Measurements from ENCODE around the gene UCHL1. TPM values are rescaled to one million over a fixed set of nuclear protein-coding genes. Genes with fewer than 3 reads are reported as not detected.
"Not testable (repeated sequence)": the region's sequence is repeated elsewhere in the genome, so short reads cannot be mapped to it uniquely, and the experiment has no call there.

UCHL1 gene
- total RNA-seq, 1 experiment from 2014 or later, result 32.8 TPM

GRCh38 chr4:41287852-41288251, 31.1 kb downstream of the UCHL1 start:
- Histone ChIP-seq H3K4me3 (no peak overlapping the region), H3K9me3 (replicated peaks) (no peaks in the 10 kb centered on the region), H3K36me3 (no peaks in the 10 kb centered on the region), H3K27ac (no peak overlapping the region), H3K27me3 (replicated peaks) (no peaks in the 10 kb centered on the region), H3K4me1 (replicated peaks) (peaks cover 12% of the 10 kb centered on the region)
- no peak for DNase-seq (ENCODE audit: low read depth in 1 of 2, low spot score in 2 of 2)

GRCh38 chr4:41288254-41288653, 31.5 kb downstream of the UCHL1 start:
- Histone ChIP-seq H3K9me3 (replicated peaks) (no peaks in the 10 kb centered on the region), H3K27me3 (replicated peaks) (no peaks in the 10 kb centered on the region), H3K4me1 (replicated peaks) (peaks cover 12% of the 10 kb centered on the region), H3K4me3 (no peak overlapping the region), H3K36me3 (no peaks in the 10 kb centered on the region), H3K27ac (no peak overlapping the region)
- no peak for DNase-seq (ENCODE audit: low read depth in 1 of 2, low spot score in 2 of 2)

- no peaks in the 10 kb centered on the region for H3K36me3 ChIP-seq
- no peaks in the 10 kb centered on the region for H3K9me3 ChIP-seq (replicated peaks)
- H3K4me1 ChIP-seq (replicated peaks), result peaks cover 12% of the 10 kb centered on the region
- no peak overlapping the region for H3K4me3 ChIP-seq
- DNase-seq (ENCODE audit: low read depth in 1 of 2, low spot score in 2 of 2), result no peak
- H3K27ac ChIP-seq, result no peak overlapping the region
- no peaks in the 10 kb centered on the region for H3K27me3 ChIP-seq (replicated peaks)
These were observed 33.8 kb downstream of the UCHL1 start for GRCh38 chr4:41290479-41290878.

GRCh38 chr4:41294445-41295062, 37.8 kb downstream of the UCHL1 start:
- H3K27me3 ChIP-seq (replicated peaks), result no peaks in the 10 kb centered on the region
- H3K9me3 ChIP-seq (replicated peaks), result no peaks in the 10 kb centered on the region
- no peaks in the 10 kb centered on the region; the same call in 1 of the 2 replicates for H3K4me1 ChIP-seq (replicated peaks)
- no peak for DNase-seq (ENCODE audit: low read depth in 1 of 2, low spot score in 2 of 2)
- no peaks in the 10 kb centered on the region for H3K36me3 ChIP-seq
- no peak overlapping the region for H3K27ac ChIP-seq
- H3K4me3 ChIP-seq, result no peak overlapping the region

- Histone ChIP-seq H3K36me3 (no peaks in the 10 kb centered on the region), H3K4me1 (replicated peaks) (no peaks in the 10 kb centered on the region; the same call in 1 of the 2 replicates), H3K9me3 (replicated peaks) (no peaks in the 10 kb centered on the region), H3K27ac (no peak overlapping the region), H3K27me3 (replicated peaks) (no peaks in the 10 kb centered on the region), H3K4me3 (no peak overlapping the region)
- no peak for DNase-seq (ENCODE audit: low read depth in 1 of 2, low spot score in 2 of 2)
These were observed 40.3 kb downstream of the UCHL1 start for GRCh38 chr4:41296995-41297394.

- Histone ChIP-seq H3K27me3 (replicated peaks) (no peaks in the 10 kb centered on the region), H3K4me1 (replicated peaks) (no peaks in the 10 kb centered on the region; the same call in 1 of the 2 replicates), H3K27ac (no peak overlapping the region), H3K9me3 (replicated peaks) (no peaks in the 10 kb centered on the region), H3K4me3 (no peak overlapping the region), H3K36me3 (no peaks in the 10 kb centered on the region)
- no peak for DNase-seq (ENCODE audit: low read depth in 1 of 2, low spot score in 2 of 2)
These were observed 41.1 kb downstream of the UCHL1 start for GRCh38 chr4:41297832-41298231.

GRCh38 chr4:41299486-41299885, 42.8 kb downstream of the UCHL1 start:
- no peaks in the 10 kb centered on the region for H3K36me3 ChIP-seq
- no peak overlapping the region for H3K27ac ChIP-seq
- H3K4me3 ChIP-seq, result no peak overlapping the region
- DNase-seq (ENCODE audit: low read depth in 1 of 2, low spot score in 2 of 2), result peak in 1 of 2 experiments; percentile 15
- no peaks in the 10 kb centered on the region for H3K9me3 ChIP-seq (replicated peaks)
- no peaks in the 10 kb centered on the region for H3K27me3 ChIP-seq (replicated peaks)
- H3K4me1 ChIP-seq (replicated peaks), result no peaks in the 10 kb centered on the region

GRCh38 chr4:41301137-41301536, 44.4 kb downstream of the UCHL1 start:
- Histone ChIP-seq H3K4me3 (no peak overlapping the region), H3K27ac (no peak overlapping the region), H3K27me3 (replicated peaks) (no peaks in the 10 kb centered on the region), H3K36me3 (no peaks in the 10 kb centered on the region), H3K9me3 (replicated peaks) (no peaks in the 10 kb centered on the region), H3K4me1 (replicated peaks) (no peaks in the 10 kb centered on the region)
- no peak for DNase-seq (ENCODE audit: low read depth in 1 of 2, low spot score in 2 of 2)

GRCh38 chr4:41303372-41304118, 46.8 kb downstream of the UCHL1 start:
- Histone ChIP-seq H3K9me3 (replicated peaks) (no peaks in the 10 kb centered on the region), H3K27me3 (replicated peaks) (no peaks in the 10 kb centered on the region), H3K4me3 (no peak overlapping the region)

GRCh38 chr4:41304221-41304620, 47.5 kb downstream of the UCHL1 start:
- H3K36me3 ChIP-seq, result no peaks in the 10 kb centered on the region
- no peaks in the 10 kb centered on the region for H3K4me1 ChIP-seq (replicated peaks)
- no peaks in the 10 kb centered on the region for H3K9me3 ChIP-seq (replicated peaks)
- H3K27ac ChIP-seq, result no peak overlapping the region
- no peak overlapping the region for H3K4me3 ChIP-seq
- no peaks in the 10 kb centered on the region for H3K27me3 ChIP-seq (replicated peaks)
- no peak for DNase-seq (ENCODE audit: low read depth in 1 of 2, low spot score in 2 of 2)

More at GRCh38 chr4:41303372-41304118, 46.8 kb downstream of the UCHL1 start:
- Histone ChIP-seq H3K36me3 (no peaks in the 10 kb centered on the region), H3K4me1 (replicated peaks) (no peaks in the 10 kb centered on the region), H3K27ac (no peak overlapping the region)
- DNase-seq (ENCODE audit: low read depth in 1 of 2, low spot score in 2 of 2), result no peak

- Histone ChIP-seq H3K27me3 (replicated peaks) (no peaks in the 10 kb centered on the region), H3K4me1 (replicated peaks) (no peaks in the 10 kb centered on the region), H3K36me3 (no peaks in the 10 kb centered on the region), H3K9me3 (replicated peaks) (no peaks in the 10 kb centered on the region), H3K4me3 (no peak overlapping the region), H3K27ac (no peak overlapping the region)
- DNase-seq (ENCODE audit: low read depth in 1 of 2, low spot score in 2 of 2), result no peak
These were observed 48.7 kb downstream of the UCHL1 start for GRCh38 chr4:41305476-41305875.

GRCh38 chr4:41307638-41308037, 50.9 kb downstream of the UCHL1 start:
- Histone ChIP-seq H3K9me3 (replicated peaks) (no peaks in the 10 kb centered on the region), H3K27me3 (replicated peaks) (no peaks in the 10 kb centered on the region), H3K27ac (no peak overlapping the region), H3K4me1 (replicated peaks) (no peaks in the 10 kb centered on the region), H3K36me3 (no peaks in the 10 kb centered on the region), H3K4me3 (no peak overlapping the region)
- no peak for DNase-seq (ENCODE audit: low read depth in 1 of 2, low spot score in 2 of 2)

GRCh38 chr4:41308398-41308797, 51.7 kb downstream of the UCHL1 start:
- Histone ChIP-seq H3K9me3 (replicated peaks) (no peaks in the 10 kb centered on the region), H3K27ac (no peak overlapping the region), H3K4me3 (no peak overlapping the region), H3K36me3 (no peaks in the 10 kb centered on the region), H3K27me3 (replicated peaks) (no peaks in the 10 kb centered on the region), H3K4me1 (replicated peaks) (no peaks in the 10 kb centered on the region)
- no peak for DNase-seq (ENCODE audit: low read depth in 1 of 2, low spot score in 2 of 2)

- not testable (repeated sequence) for H3K9me3 ChIP-seq (replicated peaks); H3K27ac ChIP-seq; H3K4me1 ChIP-seq (replicated peaks); H3K27me3 ChIP-seq (replicated peaks); H3K36me3 ChIP-seq; H3K4me3 ChIP-seq; DNase-seq (ENCODE audit: low read depth in 1 of 2, low spot score in 2 of 2)
These were observed 58.7 kb downstream of the UCHL1 start for GRCh38 chr4:41315426-41315825.

Data from SJSA1 (cell line).